T47D (cell line): ENCODE results near the gene FAM81B.
A peak's percentile ranks its signal among the peaks of the same experiment; 100 is the strongest.

Experiments
- DNase-seq, 2 experiments: peaks; one replicate each; pipeline versions ENCODE4 v3.0.0 to v3.0.0-alpha.2; 2011 to 2012; ENCODE audit warnings: low read depth in 1 of 2, low spot score in 1 of 2
- JUND ChIP-seq: IDR thresholded peaks from 2 replicates; pipeline ENCODE4 v1.6.1; 2012; ENCODE audit warnings: low read depth
- in situ Hi-C: cut with HindIII; loops from 2 replicates; pipeline ENCODE4 v1.10.0; 2016; ENCODE audit warnings: low sequenced_read_pairs, low pct_unique_long_range_greater_than_20kb

FAM81B gene

GRCh38 chr5:95448789-95449188 is 57.6 kb downstream of the FAM81B start:
- in situ Hi-C loops: no loop called here
- no peak for DNase-seq
- no peak for TF ChIP-seq JUND

DNA sequence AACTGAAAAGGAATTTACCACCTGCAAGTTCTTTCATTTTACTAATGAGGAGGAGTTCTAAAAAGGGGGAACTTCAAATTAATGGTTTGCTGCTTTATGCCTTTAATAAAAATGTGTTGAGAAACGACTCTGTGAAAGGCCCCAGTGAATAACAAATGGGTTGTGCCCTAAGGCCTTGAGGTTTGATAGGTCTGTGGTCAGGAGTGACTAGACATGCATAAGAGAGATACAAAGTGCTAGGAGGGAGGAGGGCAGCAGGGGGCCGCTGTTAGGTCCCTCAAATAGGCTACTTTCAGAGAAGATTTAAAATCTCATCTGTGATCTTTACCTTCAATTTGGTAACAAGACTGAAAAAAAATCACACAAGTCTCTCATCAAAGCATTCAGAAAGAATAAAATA is 58.3 kb downstream of the FAM81B start:
- in situ Hi-C loops: no loop called here
- TF ChIP-seq JUND: no peak
- DNase-seq: no peak

DNA sequence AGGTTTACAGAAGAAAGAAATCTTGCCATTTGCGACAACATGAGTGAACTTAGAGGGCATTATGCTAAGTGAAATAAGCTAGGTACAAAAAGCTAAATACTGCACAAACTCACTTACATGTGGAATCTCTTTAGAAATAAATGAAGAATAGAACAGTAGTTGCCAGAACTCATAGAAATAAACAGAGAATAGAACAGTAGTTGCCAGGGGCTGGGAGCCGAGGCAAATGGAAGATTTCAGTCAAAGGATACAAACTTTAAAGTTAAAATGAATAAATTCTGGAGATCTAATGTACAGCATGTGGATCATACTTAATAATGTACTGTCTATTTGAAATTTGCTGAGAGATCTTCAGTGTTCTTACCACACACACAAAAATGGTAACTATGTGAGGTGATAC is 63.4 kb downstream of the FAM81B start:
- in situ Hi-C loops: no loop called here
- TF ChIP-seq JUND: no peak
- DNase-seq: no peak

DNA sequence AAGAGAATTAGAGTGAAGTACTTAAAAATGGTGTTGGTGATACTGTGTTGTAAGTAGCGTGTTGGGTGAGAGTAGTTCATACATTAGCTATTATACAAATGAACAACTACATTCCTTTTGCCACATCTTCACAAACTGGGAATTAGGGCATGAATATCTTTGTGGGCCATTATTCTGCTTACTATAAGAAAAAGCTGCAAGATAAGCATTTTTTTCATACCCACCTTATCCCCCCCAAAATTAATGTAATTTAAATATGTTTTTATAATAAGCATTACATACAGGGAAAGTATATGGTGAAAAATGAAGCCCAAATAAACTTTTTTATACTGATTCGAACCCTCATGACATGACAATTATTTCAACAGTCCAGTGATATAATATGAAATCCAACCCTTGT is 69.5 kb downstream of the FAM81B start:
- no peak for DNase-seq
- no peak for TF ChIP-seq JUND
- in situ Hi-C loops: no loop called here

DNA sequence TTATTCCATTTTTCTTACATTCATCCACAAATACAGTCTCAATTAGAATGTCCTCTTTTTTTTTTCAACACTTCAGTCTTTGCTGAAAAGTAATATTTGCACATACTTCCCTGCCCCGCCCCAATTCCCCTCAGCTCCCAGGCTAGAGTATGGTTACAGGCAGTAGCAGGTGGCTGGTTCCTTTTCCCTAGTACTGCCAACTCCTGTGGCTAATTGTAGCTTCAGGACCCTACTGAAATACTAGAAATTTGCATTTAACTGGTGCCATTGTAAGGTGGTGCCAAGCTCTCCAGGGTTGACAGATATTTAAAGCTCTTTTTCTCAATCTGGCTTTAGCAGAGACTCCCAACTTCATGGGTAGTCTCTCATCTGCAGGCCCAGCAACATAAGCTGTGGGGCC is 80.3 kb downstream of the FAM81B start:
- no peak for DNase-seq
- TF ChIP-seq JUND: no peak
- in situ Hi-C loops: no loop called here

GRCh38 chr5:95471942-95472341 is 80.8 kb downstream of the FAM81B start:
- DNase-seq: peak in 1 of 2 experiments; percentile 4
- no peak for TF ChIP-seq JUND
- in situ Hi-C loops: no loop called here

GRCh38 chr5:95484421-95484820 is 93.3 kb downstream of the FAM81B start:
- in situ Hi-C loops: no loop called here
- DNase-seq: no peak
- no peak for TF ChIP-seq JUND

DNA sequence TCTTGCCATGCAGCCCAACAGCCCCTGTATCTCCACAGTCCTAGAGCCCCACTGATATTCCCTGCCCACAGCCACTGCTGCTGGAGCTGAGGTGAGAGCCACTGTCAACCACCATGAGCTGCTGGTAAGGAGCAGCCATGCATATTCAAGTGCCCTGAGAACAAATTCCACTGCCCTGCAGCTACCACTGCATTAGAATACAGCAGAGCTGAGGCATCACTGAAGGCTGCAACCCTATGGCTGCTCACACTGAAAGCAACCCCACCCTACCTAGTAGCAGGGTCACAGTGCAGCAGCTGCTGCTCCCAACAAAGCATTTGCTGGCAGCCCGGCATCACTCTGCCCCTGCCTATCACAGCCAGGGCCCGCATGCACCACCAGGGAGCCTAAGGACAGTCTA is 95.0 kb downstream of the FAM81B start:
- DNase-seq: no peak

DNA sequence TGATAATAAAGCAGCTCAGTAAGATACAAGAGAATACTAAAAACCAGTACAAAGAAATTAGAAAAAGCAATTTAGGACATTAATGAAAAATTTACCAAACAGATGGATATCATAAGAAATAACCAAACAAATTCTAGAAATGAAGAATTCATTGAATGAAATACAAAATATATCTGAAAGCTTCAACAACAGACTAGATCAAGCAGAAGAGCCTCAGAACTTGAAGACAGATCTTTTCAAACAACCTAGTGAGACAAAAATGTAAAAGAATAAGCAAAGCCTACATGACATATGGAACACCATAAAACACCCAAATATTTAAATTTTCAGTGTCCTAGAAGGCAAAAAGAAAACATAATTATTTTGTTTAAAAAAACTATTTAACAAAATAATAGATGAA is 96.7 kb downstream of the FAM81B start:
- TF ChIP-seq JUND: no peak
- in situ Hi-C loops: no loop called here
- DNase-seq: no peak

More for the DNA sequence above, 95.0 kb downstream of the FAM81B start:
- no peak for TF ChIP-seq JUND
- in situ Hi-C loops: no loop called here
